SK-N-SH treated with all-trans-retinoic acid at 6 μM for 48 hours (cell line): ENCODE data around the gene AKR1B1.

Experiments
- ATAC-seq: fragments of 200-7000 bp; cut with Tn5 transposase; 3 replicates; pipeline ENCODE4 v1.9.1; 2020; ENCODE audit warnings: mild to moderate bottlenecking, moderate library complexity
- ARNTL ChIP-seq: fragments of 450-650 bp; formaldehyde crosslinking; IDR thresholded peaks from 2 replicates; pipeline ENCODE4 v1.5.0; 2020; ENCODE audit warnings: low read depth, mild to moderate bottlenecking, moderate library complexity, borderline replicate concordance
- BACH2 ChIP-seq: fragments of 250-450 bp; sonication (Bioruptor Pico); IDR thresholded peaks from 2 replicates; pipeline ENCODE4 v1.9.0; 2021; ENCODE audit warnings: mild to moderate bottlenecking, borderline replicate concordance
- CSRNP3 ChIP-seq: fragments of 250-450 bp; sonication (Bioruptor Pico); IDR thresholded peaks from 2 replicates; pipeline ENCODE4 v1.5.1; 2021; ENCODE audit warnings: mild to moderate bottlenecking, moderate library complexity
- ISL1 ChIP-seq: fragments of 250-450 bp; sonication (Bioruptor Pico); IDR thresholded peaks from 2 replicates; pipeline ENCODE4 v2.1.2; 2022; ENCODE audit warnings: mild to moderate bottlenecking, moderate library complexity
- OSR1 ChIP-seq: fragments of 250-450 bp; sonication (Bioruptor Pico); IDR thresholded peaks from 2 replicates; pipeline ENCODE4 v1.8.0; 2022; ENCODE audit warnings: moderate library complexity, mild to moderate bottlenecking, inconsistent platforms
- PATZ1 ChIP-seq: fragments of 250-450 bp; sonication (Bioruptor Pico); IDR thresholded peaks from 2 replicates; pipeline ENCODE4 v1.8.0; 2020; ENCODE audit warnings: mild to moderate bottlenecking, moderate library complexity, borderline replicate concordance
- PPARA ChIP-seq: fragments of 250-450 bp; sonication (Bioruptor Pico); IDR thresholded peaks from 2 replicates; pipeline ENCODE4 v1.5.0; 2020; ENCODE audit warnings: mild to moderate bottlenecking, borderline replicate concordance
- SNAI2 ChIP-seq: fragments of 250-450 bp; sonication (Bioruptor Pico); IDR thresholded peaks from 2 replicates; pipeline ENCODE4 v1.5.0; 2020; ENCODE audit warnings: mild to moderate bottlenecking, moderate library complexity
- TCF4 ChIP-seq: fragments of 250-450 bp; sonication (Bioruptor Pico); IDR thresholded peaks from 2 replicates; pipeline ENCODE4 v1.8.0; 2021; ENCODE audit warnings: mild to moderate bottlenecking, moderate library complexity, borderline replicate concordance
- TOX ChIP-seq: fragments of 250-450 bp; sonication (Bioruptor Pico); IDR thresholded peaks from 2 replicates; pipeline ENCODE4 v1.8.0; 2021; ENCODE audit warnings: mild to moderate bottlenecking, moderate library complexity, borderline replicate concordance
- ZC3H10 ChIP-seq: fragments of 250-450 bp; sonication (Bioruptor Pico); IDR thresholded peaks from 2 replicates; pipeline ENCODE4 v1.5.1; 2021; ENCODE audit warnings: mild to moderate bottlenecking, moderate library complexity
- ZFP3 ChIP-seq: fragments of 250-450 bp; sonication (Bioruptor Pico); IDR thresholded peaks from 2 replicates; pipeline ENCODE4 v1.5.0; 2020; ENCODE audit warnings: mild to moderate bottlenecking, moderate library complexity
- ZFP30 ChIP-seq: fragments of 450-650 bp; formaldehyde crosslinking; IDR thresholded peaks from 2 replicates; pipeline ENCODE4 v1.5.0; 2022; ENCODE audit warnings: mild to moderate bottlenecking, moderate library complexity
- ZNF565 ChIP-seq: fragments of 450-650 bp; formaldehyde crosslinking; conservative IDR thresholded peaks from 2 replicates; pipeline ENCODE4 v1.5.0; 2020; ENCODE audit warnings: low read depth, mild to moderate bottlenecking, moderate library complexity
- ZNF70 ChIP-seq: fragments of 450-650 bp; formaldehyde crosslinking; IDR thresholded peaks from 2 replicates; pipeline ENCODE4 v1.5.0; 2020; ENCODE audit warnings: mild to moderate bottlenecking, moderate library complexity
- ZNF8 ChIP-seq: fragments of 450-650 bp; formaldehyde crosslinking; IDR thresholded peaks from 2 replicates; pipeline ENCODE4 v1.5.0; 2020; ENCODE audit warnings: mild to moderate bottlenecking, moderate library complexity
- TF ChIP-seq, protein P1 (sequence below): fragments of 250-450 bp; sonication (Bioruptor Pico); IDR thresholded peaks from 2 replicates; pipeline ENCODE4 v1.8.0; 2021; ENCODE audit warnings: low read depth, mild to moderate bottlenecking, moderate library complexity, borderline replicate concordance
- TF ChIP-seq, protein P2 (sequence below): fragments of 250-450 bp; sonication (Bioruptor Pico); IDR thresholded peaks from 2 replicates; pipeline ENCODE4 v1.5.0; 2020; ENCODE audit warnings: mild to moderate bottlenecking, moderate library complexity
- TF ChIP-seq, protein P3 (sequence below): fragments of 250-450 bp; sonication (Bioruptor Pico); IDR thresholded peaks from 2 replicates; pipeline ENCODE4 v1.5.1; 2020; ENCODE audit warnings: low read depth, mild to moderate bottlenecking, moderate library complexity

AKR1B1 gene

DNA sequence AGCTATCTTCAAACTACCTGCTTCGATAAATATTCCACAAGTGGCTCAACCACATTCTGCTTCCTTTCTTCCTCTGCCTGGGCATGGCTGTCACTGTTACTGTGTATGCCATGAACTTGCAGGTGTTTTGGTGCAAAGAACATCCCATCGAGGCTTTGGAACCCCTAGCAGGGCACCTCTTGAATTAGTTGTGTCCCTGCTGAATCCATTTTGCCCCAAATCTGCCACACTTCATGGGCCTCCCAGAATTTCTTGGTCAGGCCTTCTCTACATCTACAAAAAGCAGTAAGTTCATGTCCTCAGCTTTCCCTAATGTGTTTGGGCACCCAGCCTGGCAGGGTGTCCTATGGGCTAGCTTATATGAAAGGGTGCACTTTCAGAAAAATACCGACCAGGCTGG is 53.6 kb downstream of the AKR1B1 start:
- ATAC-seq = no peak
- TF ChIP-seq, protein P1, sequence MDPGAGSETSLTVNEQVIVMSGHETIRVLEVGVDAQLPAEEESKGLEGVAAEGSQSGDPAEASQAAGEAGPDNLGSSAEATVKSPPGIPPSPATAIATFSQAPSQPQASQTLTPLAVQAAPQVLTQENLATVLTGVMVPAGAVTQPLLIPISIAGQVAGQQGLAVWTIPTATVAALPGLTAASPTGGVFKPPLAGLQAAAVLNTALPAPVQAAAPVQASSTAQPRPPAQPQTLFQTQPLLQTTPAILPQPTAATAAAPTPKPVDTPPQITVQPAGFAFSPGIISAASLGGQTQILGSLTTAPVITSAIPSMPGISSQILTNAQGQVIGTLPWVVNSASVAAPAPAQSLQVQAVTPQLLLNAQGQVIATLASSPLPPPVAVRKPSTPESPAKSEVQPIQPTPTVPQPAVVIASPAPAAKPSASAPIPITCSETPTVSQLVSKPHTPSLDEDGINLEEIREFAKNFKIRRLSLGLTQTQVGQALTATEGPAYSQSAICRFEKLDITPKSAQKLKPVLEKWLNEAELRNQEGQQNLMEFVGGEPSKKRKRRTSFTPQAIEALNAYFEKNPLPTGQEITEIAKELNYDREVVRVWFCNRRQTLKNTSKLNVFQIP (CRISPR knock-in tag) = no peak
- TF ChIP-seq TCF4 (CRISPR knock-in tag) = no peak
- TF ChIP-seq ZNF70 (CRISPR knock-in tag) = no peak
- TF ChIP-seq ARNTL (CRISPR knock-in tag) = no peak
- TF ChIP-seq ZNF565 (CRISPR knock-in tag) = no peak
- TF ChIP-seq ZFP30 (CRISPR knock-in tag) = no peak
- TF ChIP-seq ISL1 (CRISPR knock-in tag) = no peak
- TF ChIP-seq ZFP3 (CRISPR knock-in tag) = no peak
- no peak for TF ChIP-seq SNAI2 (CRISPR knock-in tag)
- TF ChIP-seq, protein P2, sequence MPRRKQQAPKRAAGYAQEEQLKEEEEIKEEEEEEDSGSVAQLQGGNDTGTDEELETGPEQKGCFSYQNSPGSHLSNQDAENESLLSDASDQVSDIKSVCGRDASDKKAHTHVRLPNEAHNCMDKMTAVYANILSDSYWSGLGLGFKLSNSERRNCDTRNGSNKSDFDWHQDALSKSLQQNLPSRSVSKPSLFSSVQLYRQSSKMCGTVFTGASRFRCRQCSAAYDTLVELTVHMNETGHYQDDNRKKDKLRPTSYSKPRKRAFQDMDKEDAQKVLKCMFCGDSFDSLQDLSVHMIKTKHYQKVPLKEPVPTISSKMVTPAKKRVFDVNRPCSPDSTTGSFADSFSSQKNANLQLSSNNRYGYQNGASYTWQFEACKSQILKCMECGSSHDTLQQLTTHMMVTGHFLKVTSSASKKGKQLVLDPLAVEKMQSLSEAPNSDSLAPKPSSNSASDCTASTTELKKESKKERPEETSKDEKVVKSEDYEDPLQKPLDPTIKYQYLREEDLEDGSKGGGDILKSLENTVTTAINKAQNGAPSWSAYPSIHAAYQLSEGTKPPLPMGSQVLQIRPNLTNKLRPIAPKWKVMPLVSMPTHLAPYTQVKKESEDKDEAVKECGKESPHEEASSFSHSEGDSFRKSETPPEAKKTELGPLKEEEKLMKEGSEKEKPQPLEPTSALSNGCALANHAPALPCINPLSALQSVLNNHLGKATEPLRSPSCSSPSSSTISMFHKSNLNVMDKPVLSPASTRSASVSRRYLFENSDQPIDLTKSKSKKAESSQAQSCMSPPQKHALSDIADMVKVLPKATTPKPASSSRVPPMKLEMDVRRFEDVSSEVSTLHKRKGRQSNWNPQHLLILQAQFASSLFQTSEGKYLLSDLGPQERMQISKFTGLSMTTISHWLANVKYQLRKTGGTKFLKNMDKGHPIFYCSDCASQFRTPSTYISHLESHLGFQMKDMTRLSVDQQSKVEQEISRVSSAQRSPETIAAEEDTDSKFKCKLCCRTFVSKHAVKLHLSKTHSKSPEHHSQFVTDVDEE (CRISPR knock-in tag) = no peak
- no peak for TF ChIP-seq ZNF8 (CRISPR knock-in tag)
- no peak for TF ChIP-seq PATZ1 (CRISPR knock-in tag)
- no peak for TF ChIP-seq ZC3H10
- no peak for TF ChIP-seq BACH2 (CRISPR knock-in tag)
- TF ChIP-seq PPARA (CRISPR knock-in tag) = no peak

DNA sequence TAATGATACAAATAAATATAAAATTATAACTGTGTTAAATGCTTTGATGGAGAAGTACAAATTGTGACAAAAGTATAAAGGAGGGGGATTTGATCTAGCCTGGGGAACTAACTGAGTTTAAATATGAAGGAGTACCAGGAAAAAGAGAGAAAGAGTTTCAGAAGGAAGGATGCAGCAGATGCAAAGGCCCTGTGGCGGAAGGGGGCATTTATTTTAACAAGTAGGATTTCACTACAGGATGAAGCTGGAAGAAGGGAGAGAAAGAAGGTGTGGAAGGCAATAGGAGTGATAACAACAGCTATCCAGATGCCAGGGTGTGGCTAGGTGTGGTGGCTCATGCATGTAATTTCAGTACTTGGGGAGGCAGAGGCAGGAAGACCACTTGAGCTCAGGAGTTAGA is 55.8 kb downstream of the AKR1B1 start:
- TF ChIP-seq OSR1 (CRISPR knock-in tag) (no peak), ARNTL (CRISPR knock-in tag) (no peak), ZC3H10 (no peak), SNAI2 (CRISPR knock-in tag) (no peak), ZNF8 (CRISPR knock-in tag) (no peak), PATZ1 (CRISPR knock-in tag) (no peak), TCF4 (CRISPR knock-in tag) (no peak), TOX (no peak), CSRNP3 (CRISPR knock-in tag) (no peak)
- TF ChIP-seq, protein P3, sequence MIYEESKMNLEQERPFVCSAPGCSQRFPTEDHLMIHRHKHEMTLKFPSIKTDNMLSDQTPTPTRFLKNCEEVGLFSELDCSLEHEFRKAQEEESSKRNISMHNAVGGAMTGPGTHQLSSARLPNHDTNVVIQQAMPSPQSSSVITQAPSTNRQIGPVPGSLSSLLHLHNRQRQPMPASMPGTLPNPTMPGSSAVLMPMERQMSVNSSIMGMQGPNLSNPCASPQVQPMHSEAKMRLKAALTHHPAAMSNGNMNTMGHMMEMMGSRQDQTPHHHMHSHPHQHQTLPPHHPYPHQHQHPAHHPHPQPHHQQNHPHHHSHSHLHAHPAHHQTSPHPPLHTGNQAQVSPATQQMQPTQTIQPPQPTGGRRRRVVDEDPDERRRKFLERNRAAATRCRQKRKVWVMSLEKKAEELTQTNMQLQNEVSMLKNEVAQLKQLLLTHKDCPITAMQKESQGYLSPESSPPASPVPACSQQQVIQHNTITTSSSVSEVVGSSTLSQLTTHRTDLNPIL (CRISPR knock-in tag) = no peak
- TF ChIP-seq, protein P1 (CRISPR knock-in tag) = no peak
- ATAC-seq = no peak
